Liver (tissue), 9 donors: ENCODE data around the gene DSE. TPM values are rescaled to one million over a fixed set of nuclear protein-coding genes. Genes with fewer than 3 reads are reported as not detected.

ENCODE experiments used
- DNase-seq: peaks from one replicate; pipeline ENCODE4 v3.0.0-alpha.2; 2017; ENCODE audit warnings: low spot score
- H3K27ac ChIP-seq, 2 donors: one replicate each; pipeline ENCODE4 v1.7.0; 2013; ENCODE audit warnings: inconsistent platforms in 2 of 2, low read length in 2 of 2, control low read depth in 1 of 2, low read depth in 1 of 2, mild to moderate bottlenecking in 1 of 2
- H3K27me3 ChIP-seq, 4 donors: one replicate each; pipeline versions ENCODE4 v1.6.1 to v1.7.0; 2013; ENCODE audit warnings: low read length in 3 of 4, inconsistent platforms in 1 of 4, mild to moderate bottlenecking in 1 of 4, moderate library complexity in 1 of 4; ENCODE audit not compliant: control insufficient read depth in 4 of 4, insufficient read depth in 4 of 4
- H3K36me3 ChIP-seq, 4 donors: one replicate each; pipeline versions ENCODE4 v1.6.1 to v1.7.0; 2013; ENCODE audit warnings: low read length in 3 of 4, mild to moderate bottlenecking in 3 of 4, low read depth in 1 of 4, moderate library complexity in 1 of 4; ENCODE audit not compliant: control insufficient read depth in 4 of 4, insufficient read depth in 3 of 4
- H3K4me1 ChIP-seq, 4 donors: one replicate each; pipeline versions ENCODE4 v1.6.1 to v1.7.0; 2013; ENCODE audit warnings: low read length in 3 of 4, mild to moderate bottlenecking in 3 of 4, moderate library complexity in 1 of 4; ENCODE audit not compliant: control insufficient read depth in 4 of 4, insufficient read depth in 4 of 4
- H3K4me3 ChIP-seq, 3 donors: one replicate each; pipeline versions ENCODE4 v1.6.1 to v1.7.0; 2013; ENCODE audit warnings: low read length in 3 of 3, control low read depth in 1 of 3, low read depth in 1 of 3, mild to moderate bottlenecking in 1 of 3
- H3K9ac ChIP-seq, 2 donors: one replicate each; pipeline ENCODE4 v1.7.0; 2013; ENCODE audit warnings: low read length in 2 of 2, mild to moderate bottlenecking in 2 of 2, moderate library complexity in 2 of 2, control low read depth in 1 of 2, low read depth in 1 of 2
- H3K9me3 ChIP-seq, 4 donors: one replicate each; pipeline versions ENCODE4 v1.6.1 to v1.7.0; 2013; ENCODE audit warnings: low read length in 3 of 4; ENCODE audit not compliant: control insufficient read depth in 4 of 4
- EGR1 ChIP-seq, 2 donors: IDR thresholded peaks; 2 replicates each; pipeline ENCODE4 v1.6.1; 2016 to 2018; ENCODE audit warnings: antibody characterized with exemption in 2 of 2, low read depth in 2 of 2
- FOXA1 ChIP-seq: IDR thresholded peaks from 2 replicates; pipeline ENCODE4 v1.6.1; 2016; ENCODE audit warnings: antibody characterized with exemption
- HNF4A ChIP-seq, 2 donors: conservative IDR thresholded peaks; 2 replicates each; pipeline ENCODE4 v1.6.1; 2016; ENCODE audit warnings: antibody characterized with exemption in 2 of 2, mild to moderate bottlenecking in 2 of 2
- HNF4G ChIP-seq: IDR thresholded peaks from 2 replicates; pipeline ENCODE4 v1.6.1; 2016; ENCODE audit warnings: antibody characterized with exemption
- JUND ChIP-seq, 2 donors: IDR thresholded peaks; 2 replicates each; pipeline ENCODE4 v1.6.1; 2016; ENCODE audit warnings: antibody characterized with exemption in 2 of 2
- NR2F2 ChIP-seq: IDR thresholded peaks from 2 replicates; pipeline ENCODE4 v1.6.1; 2016; ENCODE audit warnings: antibody characterized with exemption
- RAD21 ChIP-seq, 2 donors: IDR thresholded peaks; 2 replicates each; pipeline ENCODE4 v1.6.1; 2016; ENCODE audit warnings: antibody characterized with exemption in 2 of 2, mild to moderate bottlenecking in 2 of 2
- SP1 ChIP-seq: IDR thresholded peaks from 2 replicates; pipeline ENCODE4 v1.6.1; 2018; ENCODE audit warnings: antibody characterized with exemption, mild to moderate bottlenecking
- TAF1 ChIP-seq: conservative IDR thresholded peaks from 2 replicates; pipeline ENCODE4 v1.6.1; 2016; ENCODE audit warnings: antibody characterized with exemption, mild to moderate bottlenecking
- YY1 ChIP-seq: IDR thresholded peaks from 2 replicates; pipeline ENCODE4 v1.6.1; 2016; ENCODE audit warnings: antibody characterized with exemption, mild to moderate bottlenecking
- WGBS: extraction: QIAGEN DNeasy Blood & Tissue Kit; methylation state at CpG from one replicate; pipeline ENCODE4 v1.1.7; 2013; 5-methylcytosine and 5-hydroxymethylcytosine counted together
- polyA plus RNA-seq, 2 donors: library from polyadenylated mRNA; stranded (reverse) in 1 of 2; unstranded in 1 of 2; fragments of 200-250 nt in 1 of 2; fragments of >200 nt in 1 of 2; fragmentation: Nextera tagmentation in 1 of 2; extraction: Ambion mirVana in 1 of 2; gene quantifications; one replicate each; pipeline versions ENCODE4 v1.2.1 to v1.2.3, GENCODE V29; 2013 to 2015
- total RNA-seq, 2 donors: library from RNA; depleted of rRNA; stranded (reverse); fragments of >200 nt; gene quantifications; one replicate each; pipeline ENCODE4 v1.2.3, GENCODE V29; 2014
- TF ChIP-seq, protein P1 (sequence below): IDR thresholded peaks from 2 replicates; pipeline ENCODE4 v1.6.1; 2016; ENCODE audit warnings: antibody characterized with exemption, mild to moderate bottlenecking
- TF ChIP-seq, protein P2 (sequence below): IDR thresholded peaks from 2 replicates; pipeline ENCODE4 v1.6.1; 2016; ENCODE audit warnings: antibody characterized with exemption
- TF ChIP-seq, protein P3 (sequence below): IDR thresholded peaks from 2 replicates; pipeline ENCODE4 v1.6.1; 2016; ENCODE audit warnings: antibody characterized with exemption
- donor health status: healthy.
- donor health status: healthy.
- donor health status: healthy.
- donor health status: healthy.
- donor health status: healthy.

Gene DSE
- total and polyA plus RNA-seq, 4 donors = 5.5 to 22.8 (median 9.6) TPM

GRCh38 chr6:116438590-116439448, 68.1 kb downstream of the DSE start (continued):
- TF ChIP-seq, protein P1, sequence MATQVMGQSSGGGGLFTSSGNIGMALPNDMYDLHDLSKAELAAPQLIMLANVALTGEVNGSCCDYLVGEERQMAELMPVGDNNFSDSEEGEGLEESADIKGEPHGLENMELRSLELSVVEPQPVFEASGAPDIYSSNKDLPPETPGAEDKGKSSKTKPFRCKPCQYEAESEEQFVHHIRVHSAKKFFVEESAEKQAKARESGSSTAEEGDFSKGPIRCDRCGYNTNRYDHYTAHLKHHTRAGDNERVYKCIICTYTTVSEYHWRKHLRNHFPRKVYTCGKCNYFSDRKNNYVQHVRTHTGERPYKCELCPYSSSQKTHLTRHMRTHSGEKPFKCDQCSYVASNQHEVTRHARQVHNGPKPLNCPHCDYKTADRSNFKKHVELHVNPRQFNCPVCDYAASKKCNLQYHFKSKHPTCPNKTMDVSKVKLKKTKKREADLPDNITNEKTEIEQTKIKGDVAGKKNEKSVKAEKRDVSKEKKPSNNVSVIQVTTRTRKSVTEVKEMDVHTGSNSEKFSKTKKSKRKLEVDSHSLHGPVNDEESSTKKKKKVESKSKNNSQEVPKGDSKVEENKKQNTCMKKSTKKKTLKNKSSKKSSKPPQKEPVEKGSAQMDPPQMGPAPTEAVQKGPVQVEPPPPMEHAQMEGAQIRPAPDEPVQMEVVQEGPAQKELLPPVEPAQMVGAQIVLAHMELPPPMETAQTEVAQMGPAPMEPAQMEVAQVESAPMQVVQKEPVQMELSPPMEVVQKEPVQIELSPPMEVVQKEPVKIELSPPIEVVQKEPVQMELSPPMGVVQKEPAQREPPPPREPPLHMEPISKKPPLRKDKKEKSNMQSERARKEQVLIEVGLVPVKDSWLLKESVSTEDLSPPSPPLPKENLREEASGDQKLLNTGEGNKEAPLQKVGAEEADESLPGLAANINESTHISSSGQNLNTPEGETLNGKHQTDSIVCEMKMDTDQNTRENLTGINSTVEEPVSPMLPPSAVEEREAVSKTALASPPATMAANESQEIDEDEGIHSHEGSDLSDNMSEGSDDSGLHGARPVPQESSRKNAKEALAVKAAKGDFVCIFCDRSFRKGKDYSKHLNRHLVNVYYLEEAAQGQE = no peak
- TF ChIP-seq NR2F2 = no peak

DNA sequence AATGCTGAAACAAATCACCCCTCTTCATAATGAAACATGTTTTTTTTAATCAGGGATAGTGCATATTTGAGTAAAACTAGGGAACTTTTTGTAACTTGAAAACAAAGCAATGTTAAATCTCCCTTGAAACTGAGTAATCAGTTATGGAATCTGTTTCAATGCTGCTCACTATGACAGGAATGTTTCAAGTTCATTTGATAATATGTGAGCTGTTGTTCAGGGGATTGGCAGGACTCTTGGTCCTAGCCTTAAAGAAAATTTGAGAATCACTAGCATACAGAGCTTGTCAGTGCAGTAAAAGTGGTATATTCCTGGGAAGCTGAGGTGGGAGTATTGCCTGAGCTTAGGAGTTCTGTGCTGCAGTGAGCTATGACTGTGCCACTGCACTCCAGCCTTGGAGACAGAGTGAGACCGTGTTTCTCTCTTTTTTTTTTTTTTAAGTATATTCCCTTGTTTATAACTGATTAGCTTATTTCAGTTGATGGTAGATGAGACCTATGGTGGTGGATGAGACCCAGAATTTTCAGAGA, 68.8 kb downstream of the DSE start:
- H3K27ac ChIP-seq = no peak overlapping the region
- DNase-seq = no peak
- peaks cover 0 to under 1% (median 0%) of the 10 kb centered on the region in 4 donors for H3K4me1 ChIP-seq
- no peak for TF ChIP-seq TAF1
- no peak for TF ChIP-seq HNF4G
- TF ChIP-seq, protein P2, sequence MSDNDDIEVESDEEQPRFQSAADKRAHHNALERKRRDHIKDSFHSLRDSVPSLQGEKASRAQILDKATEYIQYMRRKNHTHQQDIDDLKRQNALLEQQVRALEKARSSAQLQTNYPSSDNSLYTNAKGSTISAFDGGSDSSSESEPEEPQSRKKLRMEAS = no peak
- TF ChIP-seq, protein P1 = no peak
- TF ChIP-seq NR2F2 = no peak
- no peak for TF ChIP-seq SP1
- no peak for TF ChIP-seq JUND (IDR thresholded peaks at IDR 0.05)
- no peak for TF ChIP-seq FOXA1
- TF ChIP-seq, protein P3, sequence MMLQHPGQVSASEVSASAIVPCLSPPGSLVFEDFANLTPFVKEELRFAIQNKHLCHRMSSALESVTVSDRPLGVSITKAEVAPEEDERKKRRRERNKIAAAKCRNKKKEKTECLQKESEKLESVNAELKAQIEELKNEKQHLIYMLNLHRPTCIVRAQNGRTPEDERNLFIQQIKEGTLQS = no peak
- TF ChIP-seq EGR1 (IDR thresholded peaks at IDR 0.05; ENCODE audit: low read depth in 2 of 2) = no peak
- TF ChIP-seq RAD21 (IDR thresholded peaks at IDR 0.05) = no peak
- TF ChIP-seq HNF4A (conservative IDR thresholded peaks at IDR 0.05) = no peak
- no peak for TF ChIP-seq YY1
- peaks cover 0 to 2% (median 0%) of the 10 kb centered on the region in 4 donors for H3K36me3 ChIP-seq
- no peak overlapping the region for H3K9ac ChIP-seq
- H3K27me3 ChIP-seq = no peaks in the 10 kb centered on the region
- no peak overlapping the region for H3K4me3 ChIP-seq
- WGBS = 73% methylated on average over 1 of the region's 1 CpG
- H3K9me3 ChIP-seq = no peaks in the 10 kb centered on the region
